NCI-H69 (cell line): ENCODE data around the gene PIK3CG.
"Not testable (repeated sequence)": the region's sequence is repeated elsewhere in the genome, so short reads cannot be mapped to it uniquely, and the experiment has no call there.

Experiments
- DNase-seq: peaks from one replicate; lab custom pipeline; 2025; lab: John Stamatoyannopoulos, UW

PIK3CG gene

DNA sequence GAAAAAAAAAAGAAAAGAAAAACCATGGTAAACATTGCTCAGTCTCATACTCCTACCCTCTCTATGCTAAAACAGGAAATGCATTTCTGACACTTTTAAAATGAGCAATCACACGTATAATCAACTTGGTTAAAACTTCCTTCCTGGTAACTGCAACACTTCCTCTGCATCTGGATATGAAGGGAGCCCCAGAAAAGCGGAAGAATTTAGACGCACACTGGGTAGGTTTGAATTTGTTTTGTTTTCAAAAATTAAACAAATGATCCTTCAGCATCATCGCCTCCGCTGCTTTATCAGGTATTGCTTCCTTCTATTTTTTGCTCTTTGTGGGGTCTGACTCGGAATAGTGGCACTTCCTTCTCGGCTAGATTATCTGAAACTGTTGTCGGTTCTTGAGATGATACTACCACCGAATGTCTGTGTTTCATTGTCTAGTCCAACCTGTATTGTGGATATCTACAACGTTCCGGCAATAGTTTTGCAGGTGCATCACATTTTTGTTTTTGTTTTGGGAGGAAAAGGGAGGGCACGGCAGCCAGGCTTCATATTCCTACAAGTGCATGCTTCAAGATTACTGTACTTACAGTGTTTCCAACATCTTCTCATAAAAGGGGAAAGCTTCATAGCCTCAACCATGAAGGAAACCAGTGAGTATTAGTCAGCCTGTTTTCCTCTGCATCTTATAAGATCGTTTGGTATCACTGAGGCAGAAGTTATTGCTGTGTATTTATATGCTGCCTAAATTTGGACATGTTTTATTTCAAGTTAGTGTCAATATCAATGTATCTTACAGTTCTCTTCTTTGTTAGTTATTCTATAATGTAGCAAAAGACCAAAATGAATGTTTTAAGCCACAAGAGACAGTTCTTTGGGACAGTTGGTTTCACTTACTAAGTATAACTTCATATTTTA, at the start of gene PIK3CG:
TSS of gene PIK3CG (plus strand) at position 153 of the 912 bp plus-strand sequence. CDS start 2,280 bp downstream, outside the sequence.
- DNase-seq: no peak

DNA sequence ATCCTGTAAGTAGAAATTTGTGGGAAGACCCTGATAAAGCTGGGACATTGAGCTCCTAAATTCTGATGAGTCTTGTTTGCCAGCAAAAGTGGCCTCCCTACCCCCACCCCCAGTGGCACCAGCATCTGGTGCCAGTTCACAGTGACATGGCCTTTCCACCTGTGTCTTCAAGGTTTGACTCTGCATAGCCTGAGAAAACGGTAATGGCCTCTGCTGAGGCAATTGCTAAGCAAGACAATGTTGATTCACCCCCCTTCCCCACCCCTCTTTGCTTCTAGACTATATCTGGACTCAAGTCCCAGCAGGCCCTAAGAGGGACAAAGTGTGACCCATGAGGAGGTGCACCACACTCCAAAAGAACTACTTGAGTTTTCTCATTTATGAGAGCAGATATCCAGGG, 48.0 kb upstream of the PIK3CG start:
- DNase-seq: no peak

DNA sequence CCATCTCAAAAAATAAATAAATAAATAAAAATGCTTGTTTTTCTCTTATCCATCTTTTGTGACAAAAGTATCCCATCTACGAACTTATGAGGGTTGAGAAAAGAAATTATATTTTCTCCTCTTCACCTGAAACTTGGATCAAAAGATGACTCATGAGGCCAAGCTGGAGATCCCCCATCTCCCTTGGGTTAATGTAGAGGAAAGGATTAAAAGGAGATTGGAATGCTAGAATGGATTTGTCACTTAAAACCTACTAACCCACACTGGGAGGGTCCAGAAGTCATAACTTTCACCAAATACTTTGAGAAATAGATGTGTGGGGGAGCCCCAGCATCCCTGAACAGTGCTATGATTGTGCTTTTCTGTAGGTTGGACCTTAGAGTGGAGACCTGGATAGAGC, 46.3 kb upstream of the PIK3CG start:
- no peak for DNase-seq

DNA sequence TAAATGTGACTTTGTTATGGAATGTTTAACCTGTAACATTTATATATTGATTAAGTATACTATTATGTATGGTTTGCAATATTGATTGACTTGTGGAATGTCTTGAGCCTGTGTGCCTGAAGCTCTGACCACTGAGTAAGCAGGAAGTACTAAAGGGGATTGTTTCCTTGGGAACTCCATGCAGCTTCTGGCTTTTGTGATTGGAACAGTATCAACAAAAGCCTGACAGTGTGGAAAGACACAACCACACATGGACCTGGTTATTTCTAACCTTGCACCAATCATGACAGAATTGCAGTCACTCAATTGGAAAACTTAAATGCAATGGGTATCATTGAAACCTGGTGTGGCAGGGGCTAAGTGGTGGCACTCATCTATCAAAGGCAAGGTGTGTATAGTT, 45.5 kb upstream of the PIK3CG start:
- no peak for DNase-seq

DNA sequence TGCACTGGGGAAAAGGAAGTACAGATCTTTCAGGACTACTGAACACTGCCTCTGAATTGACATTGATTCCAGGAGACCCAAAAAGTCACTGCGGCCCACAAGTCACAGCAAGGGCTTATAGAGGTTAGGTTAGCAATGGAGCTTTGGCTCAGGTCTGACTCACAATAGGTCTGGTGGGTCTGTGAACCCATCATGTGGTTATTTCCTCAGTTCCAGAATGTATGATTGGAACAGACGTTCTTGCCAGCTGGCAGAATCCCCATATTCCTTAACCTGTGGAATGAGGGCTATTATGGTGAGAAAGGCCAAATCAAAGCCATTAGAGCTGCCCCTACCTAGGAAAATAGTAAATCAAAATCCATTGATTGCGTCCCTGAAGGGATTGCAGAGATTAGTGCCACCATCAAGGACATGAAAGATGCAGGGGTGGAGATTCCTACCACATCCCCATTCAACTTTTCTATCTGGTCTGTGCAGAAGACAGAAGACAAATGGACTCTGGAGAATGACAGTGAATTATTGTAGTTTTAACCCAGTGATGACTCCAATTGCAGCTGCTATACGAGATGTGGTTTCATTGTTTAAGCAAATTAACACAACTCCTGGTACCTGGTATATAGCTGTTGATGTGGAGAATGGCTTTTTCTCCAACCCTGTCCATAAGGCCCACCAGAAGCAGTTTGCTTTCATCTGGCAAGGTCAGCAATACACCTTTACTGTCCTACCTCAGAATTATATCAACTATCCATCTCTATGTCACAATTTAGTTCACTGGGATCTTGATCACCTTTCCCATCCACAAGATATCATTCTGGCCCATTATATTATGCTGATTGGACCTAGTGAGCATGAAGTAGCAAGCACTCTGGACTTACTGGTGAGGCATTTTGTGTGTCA, 44.5 kb upstream of the PIK3CG start:
- no peak for DNase-seq

DNA sequence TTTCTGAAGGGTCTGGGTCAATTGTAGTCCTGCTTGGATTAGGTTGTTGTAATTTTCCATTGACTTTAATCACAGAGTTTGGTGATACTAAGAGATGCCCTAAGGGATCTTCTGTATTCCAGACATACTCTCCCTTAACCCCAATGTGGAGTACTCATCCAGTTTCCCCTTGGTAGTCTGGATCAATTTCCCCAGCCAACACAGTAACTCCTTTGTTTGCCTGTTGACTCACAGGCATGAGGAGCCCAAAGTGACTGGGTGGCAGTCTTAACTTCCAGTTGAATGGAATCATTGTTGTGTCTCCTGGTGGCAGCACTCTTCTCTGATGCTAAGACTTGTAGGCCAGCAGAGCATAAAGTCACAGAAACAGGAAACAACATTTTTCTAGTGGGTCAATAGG, 41.5 kb upstream of the PIK3CG start:
- DNase-seq: no peak

DNA sequence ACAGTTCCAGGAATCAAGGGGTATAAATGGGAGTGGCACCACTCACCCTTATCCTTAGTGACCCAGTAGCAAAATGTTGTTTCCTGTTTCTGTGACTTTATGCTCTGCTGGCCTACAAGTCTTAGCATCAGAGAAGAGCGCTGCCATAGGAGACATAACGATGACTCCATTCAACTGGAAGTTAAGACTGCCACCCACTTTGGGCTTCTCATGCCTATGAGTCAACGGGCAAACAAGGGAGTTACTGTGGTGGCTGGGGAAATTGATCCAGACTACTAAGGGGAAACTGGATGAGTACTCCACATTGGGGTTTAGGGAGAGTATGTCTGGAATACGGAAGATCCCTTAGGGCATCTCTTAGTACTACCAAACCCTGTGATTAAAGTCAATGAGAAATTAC, 40.6 kb upstream of the PIK3CG start:
- no peak for DNase-seq

DNA sequence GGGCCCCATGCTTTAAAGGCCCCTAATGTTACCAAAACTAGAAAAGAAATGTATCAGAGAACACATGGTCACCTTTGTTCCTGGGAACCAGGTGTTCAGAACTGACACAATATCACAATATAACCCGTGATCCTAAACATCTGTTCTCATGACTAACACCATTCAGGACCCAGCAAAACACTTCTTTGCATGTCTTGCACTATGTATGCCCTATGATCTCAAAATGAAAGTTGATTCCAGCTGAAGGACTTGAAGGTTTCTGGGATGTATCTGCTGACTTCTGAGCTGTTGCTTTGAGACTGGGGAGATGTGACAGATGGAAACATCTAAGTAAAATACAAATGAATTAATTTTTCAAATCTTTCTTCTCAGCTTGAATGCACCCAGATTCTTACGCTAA, 37.5 kb upstream of the PIK3CG start:
- peak; percentile 66 for DNase-seq

DNA sequence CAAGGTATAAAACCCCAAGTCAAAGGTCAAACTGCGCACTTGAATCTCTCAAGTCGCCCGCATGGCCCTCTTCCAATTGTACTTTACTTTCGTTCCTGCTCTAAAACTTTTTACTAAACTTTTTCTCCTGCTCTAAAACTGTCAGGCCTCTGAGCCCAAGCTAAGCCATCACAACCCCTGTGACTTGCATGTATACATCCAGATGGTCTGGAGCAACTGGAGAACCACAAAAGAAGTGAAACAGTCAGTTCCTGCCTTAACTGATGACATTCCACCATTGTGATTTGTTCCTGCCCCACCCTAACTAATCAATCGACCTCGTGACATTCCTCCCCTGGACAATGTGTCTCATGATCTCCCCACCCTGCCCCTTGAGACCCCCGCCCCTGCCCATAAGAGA, 35.6 kb upstream of the PIK3CG start:
- no peak for DNase-seq

DNA sequence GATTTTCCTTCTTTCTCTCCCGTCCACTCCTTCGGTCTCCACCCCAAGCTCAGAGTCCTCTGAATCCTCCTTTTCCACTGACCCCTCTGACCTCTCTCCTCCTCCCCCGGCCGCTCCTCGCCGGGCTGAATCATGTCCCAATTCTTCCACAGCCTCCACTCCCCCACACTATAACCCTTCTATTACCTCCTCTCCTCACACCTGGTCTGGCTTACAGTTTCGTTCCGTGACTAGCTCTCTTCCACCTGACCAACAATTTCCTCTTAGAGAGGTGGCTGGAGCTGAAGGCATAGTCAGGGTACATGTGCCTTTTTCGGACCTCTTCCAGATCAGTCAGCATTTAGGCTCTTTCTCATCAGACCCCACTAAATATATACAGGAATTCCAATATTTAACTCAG, 34.2 kb upstream of the PIK3CG start:
- not testable (repeated sequence) for DNase-seq

DNA sequence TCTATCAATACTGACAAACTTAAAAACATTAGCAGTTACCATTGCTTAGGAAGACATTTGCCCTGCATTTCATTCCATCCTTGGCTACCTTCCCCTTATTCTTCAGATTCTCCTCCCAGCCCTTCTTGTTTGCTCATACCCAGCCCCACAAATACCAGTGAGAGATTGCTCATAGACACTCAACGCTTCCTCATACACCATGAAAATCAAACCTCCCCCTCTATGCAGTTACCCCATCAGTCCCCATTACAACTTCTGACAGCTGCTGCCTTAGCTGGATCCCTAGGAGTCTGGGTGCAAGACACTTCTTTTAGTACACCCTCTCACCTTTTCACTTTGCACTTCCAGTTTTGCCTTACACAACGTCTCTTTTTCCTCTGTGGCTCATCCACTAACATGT, 28.3 kb upstream of the PIK3CG start:
- no peak for DNase-seq

DNA sequence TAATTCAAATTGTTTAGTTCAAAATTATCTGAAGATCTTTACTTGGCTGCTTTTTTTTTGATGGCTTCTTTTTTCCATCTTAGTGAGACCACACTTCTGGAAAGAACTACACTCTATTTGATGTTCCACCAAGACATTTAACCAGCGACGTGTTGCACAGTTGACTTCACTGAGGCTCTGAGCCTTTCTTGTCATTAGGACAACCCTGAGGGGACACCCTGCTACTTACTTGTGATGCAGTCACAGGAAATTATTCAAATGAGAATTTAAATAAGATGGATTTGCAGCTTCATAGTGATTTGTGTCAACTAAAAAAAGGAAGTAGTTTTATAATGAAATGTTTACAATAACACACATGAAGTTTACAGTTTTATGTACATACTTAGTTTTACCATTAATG, 25.6 kb upstream of the PIK3CG start:
- no peak for DNase-seq

DNA sequence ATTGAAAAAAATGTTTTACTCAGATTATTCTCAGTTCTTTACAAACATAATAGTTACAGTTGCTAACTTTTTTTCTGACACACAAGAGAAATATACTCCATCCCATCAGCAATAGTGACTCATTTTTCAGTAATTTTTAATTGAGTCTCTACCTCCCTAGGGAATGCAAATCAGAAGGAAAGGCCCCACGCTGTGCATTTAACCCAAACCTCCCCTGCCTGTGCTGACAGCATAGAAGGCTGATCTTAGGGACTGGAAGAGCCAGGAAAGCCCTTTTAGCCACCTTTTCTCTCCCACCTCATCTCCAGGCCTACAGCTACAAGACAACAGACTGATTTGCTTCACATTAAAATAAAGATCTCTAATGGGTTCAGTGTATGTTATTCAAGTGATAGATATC, 24.7 kb upstream of the PIK3CG start:
- peak; percentile 15 for DNase-seq

DNA sequence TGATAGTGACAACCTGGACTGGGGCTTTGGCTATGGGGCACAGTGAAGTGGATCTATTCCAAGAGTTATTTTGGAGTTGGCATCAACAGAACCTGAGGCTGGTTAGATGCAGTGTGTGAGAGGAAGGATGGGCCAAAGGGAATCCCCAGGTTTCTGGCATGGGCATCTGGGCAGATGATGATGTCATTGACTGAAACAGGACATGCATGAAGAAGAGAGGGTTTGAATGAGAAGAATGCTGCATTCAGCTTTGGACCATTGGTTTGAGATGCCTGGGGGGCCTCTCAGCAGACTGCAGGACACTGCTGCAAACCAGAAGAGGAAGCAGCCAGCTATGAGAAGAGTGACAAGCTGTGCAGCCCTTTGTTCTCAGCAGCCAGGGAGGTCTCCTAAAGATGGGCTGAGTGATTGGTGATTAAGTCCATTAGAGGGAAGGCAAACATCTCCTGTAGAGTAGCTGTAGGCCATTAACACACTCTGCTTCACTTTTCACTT, 23.1 kb upstream of the PIK3CG start:
- peak; percentile 96 for DNase-seq

DNA sequence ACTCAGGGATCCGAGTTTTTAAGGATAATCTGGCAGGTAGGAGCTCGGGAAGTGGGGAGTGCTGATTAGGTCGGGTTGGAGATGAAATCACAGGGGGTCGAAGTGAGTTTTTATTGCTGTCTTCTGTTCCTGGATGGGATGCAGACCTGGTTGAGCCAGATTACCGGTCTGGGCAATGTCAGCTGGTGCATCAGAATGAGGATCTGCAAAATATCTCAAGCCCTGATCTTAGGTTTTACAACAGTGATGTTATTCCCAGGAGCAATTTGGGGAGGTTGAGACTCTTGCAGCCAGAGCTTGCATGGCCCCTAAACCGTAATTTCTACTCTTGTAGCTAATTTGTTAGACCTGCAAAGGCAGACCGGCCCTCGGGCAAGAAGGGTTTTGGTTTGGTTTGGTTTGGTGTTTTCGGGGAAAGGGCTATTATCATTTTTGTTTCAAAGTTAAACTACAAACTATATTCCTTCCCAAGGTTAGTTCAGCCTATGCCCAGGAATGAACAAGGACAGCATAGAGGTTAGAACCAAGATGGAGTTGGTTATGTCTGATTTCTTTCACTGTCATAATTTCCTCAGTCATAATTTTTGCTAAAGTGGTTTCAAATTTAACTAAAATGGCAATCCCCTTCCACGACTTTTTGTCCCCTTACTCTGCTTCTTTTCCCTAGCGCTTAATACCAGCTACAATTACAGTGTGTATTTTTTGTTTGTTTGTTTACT, 20.6 kb upstream of the PIK3CG start:
- no peak for DNase-seq

DNA sequence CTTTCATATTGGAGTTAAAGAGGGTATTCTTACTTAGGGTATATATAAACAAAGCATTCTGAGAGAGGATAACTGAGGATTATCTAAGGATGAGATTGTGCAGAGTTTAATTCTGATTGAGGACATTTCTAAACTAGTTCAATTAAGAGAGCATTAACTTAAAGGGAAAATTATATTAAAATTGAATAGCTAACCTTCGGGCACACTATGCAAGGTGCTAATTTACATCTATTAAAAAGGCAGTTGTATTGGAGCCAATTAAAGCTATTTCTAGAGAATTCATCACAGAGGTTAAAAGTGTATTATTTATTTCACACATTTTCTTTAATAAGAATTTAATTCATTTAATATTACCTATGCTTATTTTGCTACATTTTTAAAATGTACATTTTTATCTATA, 17.0 kb upstream of the PIK3CG start:
- DNase-seq: no peak

DNA sequence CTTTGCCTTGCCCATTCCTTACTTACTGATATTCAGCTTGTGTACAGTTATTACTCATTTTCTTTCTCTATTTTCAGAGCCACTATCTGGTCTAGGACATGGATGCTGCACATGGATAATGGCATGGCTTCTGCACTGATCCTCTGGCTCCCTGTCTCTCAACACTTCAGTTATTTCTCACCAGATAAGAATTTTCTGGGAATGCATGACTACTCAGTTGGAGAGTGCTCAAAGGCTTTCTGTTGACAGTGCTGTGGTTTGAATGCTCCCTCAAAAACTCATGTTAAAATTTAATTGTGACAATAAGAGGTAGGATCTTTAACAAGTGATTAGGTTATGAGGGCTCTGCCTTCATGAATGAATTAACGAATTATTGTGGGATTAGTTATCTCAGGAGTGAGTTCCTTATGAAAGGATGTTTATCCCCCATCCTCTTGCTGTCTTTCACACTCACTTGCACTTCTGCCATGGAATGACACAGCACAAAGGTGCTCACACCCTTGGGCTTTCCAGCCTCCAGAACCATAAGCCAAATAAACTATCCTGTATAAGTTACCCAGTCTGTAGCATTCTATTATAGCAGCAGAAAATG, 16.1 kb upstream of the PIK3CG start:
- no peak for DNase-seq

DNA sequence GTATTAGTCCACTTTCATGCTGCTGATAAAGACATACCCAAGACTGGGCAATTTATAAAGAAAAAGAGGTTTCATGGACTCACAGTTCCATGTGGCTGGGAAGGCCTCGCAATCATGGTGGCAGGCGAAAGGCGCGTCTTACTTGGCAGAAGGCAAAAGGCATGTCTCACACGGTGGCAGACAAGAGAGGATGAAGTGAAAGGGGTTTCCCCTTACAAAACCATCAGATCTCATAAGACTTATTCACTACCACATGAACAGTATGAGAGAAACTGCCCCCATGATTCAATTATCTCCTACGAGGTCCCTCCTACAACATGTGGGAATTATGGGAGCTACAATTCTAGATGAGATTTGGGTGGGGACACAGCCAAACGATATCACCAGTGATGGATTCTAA, 13.4 kb upstream of the PIK3CG start:
- DNase-seq: not testable (repeated sequence)

DNA sequence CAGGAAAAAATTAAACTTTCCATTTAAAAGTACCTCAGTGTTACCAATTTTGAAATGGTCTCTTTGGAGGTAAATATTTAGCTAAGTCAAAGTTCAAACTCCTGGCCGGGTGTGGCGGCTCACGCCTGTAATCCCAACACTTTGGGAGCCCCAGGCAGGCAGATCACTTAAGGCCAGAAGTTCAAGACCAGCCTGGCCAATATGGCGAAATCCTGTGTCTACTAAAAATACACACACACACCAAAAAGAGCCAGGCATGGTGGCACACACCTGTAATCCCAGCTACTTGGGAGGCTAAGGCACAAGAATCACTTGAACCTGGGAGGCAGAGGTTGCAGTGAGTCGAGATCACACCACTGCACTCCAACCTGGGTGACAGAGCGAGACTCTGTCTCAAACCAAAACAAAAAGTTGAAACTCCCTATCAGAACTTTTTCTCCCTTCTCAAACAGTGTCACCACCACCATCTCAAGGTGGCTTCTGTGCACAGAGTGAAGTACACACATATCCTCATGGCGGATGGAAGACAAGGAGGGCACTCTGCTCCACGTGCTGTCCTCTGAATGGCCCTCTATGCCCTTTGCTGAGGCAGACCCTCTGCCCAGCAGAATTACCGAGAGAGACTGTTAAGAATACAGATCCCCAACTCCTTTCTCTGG, 11.7 kb upstream of the PIK3CG start:
- no peak for DNase-seq

DNA sequence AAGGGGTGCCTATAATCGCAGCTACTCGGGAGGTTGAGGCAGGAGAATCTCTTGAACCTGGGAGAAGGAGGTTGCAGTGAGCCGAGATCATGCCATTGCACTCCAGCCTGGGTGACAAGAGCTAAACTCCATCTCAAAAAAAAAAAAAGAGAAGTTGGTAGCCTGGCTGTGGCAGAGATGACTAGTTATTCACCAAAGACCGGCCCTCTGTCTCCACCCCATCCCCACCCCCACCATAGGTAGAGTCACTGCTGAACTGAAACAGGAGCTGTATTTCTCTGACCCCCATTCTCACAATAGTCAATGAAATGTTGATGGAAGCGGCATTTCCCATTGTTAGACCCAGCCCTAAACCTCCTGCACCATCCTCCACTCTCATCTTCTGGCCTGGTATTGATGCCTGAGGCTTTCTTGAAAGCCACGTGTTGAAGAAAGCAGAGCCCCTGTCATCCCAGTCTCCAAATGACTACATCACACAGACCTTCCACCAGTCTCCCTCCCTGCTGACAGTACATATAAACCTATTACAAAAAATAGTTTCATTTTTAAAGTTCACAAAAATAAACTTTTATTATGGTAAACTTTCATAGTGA, 9.4 kb upstream of the PIK3CG start:
- DNase-seq: no peak
